Measurements from ENCODE around the gene AIRE.

The AIRE gene

DNA sequence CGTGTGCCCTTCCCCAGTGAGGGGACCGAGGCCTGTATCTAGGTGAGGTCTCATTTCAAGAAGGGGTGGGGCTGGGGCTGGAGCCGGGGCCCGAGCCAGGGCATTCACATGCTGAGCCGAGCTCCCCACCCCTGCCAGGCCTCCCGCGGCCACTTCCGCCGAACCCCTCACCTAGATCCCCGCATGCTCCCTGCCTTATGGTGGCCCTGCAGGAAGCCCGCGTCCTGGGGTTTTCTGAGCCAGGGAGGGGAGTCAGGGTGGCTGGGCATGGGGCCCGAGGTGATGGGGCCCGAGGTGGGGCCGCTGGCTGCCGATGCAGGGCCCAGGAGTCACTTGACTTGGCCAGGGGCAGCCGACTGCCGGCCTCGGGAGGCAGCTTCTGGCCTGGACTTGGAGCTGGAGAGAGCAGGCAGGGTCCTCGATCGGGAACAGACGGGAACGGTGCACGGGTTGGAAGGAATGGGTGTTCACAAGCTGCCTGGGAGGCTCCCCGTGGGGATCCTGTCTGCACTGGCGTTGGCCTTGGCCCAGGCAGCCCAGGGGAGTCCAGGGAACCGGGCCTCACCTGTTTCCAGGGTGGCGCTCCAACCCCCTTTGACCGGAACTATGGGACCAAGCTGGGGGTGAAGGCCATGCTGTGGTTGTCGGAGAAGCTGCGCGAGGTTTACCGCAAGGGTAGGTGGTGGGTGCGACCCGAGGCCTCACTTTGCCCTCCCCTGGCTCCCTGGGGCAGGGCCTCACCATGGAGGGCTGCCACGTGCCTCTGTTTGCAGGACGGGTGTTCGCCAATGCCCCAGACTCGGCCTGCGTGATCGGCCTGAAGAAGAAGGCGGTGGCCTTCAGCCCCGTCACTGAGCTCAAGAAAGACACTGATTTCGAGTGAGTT lies 40.0 kb downstream of the AIRE start:
- no peak for DNase-seq

DNA sequence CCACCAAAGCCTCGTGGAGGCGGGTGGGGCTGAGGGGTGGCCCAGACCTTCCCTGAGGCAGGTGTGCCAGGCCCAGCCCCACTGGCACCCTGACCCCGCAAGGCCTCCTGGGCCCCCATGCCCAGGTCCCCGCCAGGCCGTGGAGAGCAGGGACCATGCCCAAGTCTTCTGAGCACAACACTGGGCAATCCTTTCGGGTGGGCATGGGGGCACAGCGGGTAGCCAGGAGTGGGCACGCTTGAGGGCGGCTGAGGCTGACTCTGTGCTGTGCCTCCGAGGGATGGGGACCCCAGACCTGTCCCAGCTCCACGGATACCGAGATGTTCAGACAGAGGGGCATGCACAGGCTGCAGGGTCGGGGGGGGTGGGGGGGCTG lies 40.6 kb downstream of the AIRE start:
- DNase-seq, result no peak

DNA sequence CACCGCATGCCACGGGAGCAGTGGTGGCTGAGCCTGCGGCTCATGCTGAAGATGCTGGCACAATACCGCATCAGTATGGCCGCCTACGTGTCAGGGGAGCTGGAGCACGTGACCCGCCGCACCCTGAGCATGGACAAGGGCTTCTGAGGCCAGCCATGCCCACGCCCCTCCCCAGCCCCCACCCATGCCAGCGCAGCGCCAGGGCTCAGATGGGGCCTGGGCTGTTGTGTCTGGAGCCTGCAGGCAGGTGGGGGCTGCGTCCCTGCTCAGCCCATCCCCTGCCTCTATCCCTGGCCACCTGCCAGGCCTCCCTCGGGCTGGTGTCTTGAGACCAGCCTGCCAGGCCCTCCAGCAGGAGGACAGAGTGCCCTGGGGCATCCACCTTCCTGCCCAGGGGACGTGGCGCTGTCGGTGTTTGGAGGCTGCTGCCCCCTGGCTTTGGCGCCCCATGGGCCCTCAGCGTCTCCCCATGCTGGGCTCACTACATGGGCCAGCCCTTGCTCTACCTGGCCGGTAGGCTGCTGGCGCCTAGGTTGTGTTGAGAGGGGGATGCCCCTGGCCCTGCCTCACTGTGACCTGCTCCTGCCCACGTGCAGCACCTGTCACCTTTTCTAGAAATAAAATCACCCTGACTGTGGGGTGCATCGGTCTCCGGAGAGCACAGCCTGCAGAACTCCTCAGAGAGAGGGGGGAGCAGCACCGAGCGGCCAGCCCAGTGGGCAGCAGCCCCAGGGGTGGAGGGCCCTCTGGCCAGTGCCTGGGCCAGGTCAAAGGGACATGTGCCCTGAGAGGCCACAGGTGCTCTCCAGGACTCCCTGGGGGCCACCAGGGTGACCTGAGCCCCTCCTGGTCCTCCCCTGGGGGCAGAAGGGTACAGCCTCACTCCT lies 41.3 kb downstream of the AIRE start:
- DNase-seq, result no peak

DNA sequence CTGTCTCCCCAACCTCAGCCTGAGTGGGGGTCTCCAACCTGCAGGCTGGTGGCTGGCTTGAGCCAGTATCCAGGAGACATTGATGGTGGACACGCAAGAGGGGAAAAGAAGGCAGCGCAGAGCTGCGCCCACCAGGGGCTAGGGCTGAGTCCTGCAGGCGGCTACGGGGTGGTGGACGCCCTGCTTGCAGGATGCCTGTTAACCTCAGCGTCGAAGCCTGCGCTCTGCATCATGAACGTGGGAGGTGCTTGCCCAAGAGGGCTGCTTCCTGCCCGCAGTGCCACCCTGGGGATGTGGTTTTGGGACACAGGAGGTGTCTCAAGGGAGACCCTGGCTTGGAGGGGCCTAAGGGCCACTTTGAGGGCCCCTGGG lies 41.9 kb downstream of the AIRE start:
- no peak for DNase-seq

DNA sequence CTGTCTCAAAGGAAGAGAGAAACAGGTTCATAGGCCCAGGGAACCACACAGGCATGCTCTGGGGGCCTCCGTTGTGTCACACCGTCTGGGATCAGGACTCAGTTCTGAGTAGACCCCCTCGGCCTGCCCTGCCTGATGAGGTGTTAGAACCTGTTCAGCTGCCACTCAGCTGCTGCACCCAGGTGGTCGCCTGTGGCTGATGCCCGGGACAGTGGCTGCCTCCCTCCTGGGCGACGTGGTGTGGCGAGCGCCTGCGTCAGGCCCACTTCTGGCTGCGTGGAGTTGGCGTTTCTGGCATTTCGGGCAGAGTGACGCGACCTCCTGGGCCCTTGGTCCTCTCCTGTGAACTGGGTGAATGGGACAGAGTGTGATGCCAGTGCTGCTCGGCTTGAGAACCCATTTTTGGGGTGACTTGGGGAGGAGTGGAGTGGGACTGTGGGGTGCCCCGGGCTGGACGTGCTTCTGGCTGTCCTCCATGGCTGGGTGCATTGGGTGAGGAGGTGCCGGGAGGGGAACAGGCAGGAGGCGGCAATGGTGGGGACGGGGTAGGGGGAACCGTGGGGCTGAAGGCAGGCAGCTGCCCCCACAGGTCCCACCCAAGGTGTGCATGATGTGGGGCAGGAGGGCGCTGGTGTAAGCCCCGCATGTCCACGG lies 42.7 kb downstream of the AIRE start:
- DNase-seq, result no peak

DNA sequence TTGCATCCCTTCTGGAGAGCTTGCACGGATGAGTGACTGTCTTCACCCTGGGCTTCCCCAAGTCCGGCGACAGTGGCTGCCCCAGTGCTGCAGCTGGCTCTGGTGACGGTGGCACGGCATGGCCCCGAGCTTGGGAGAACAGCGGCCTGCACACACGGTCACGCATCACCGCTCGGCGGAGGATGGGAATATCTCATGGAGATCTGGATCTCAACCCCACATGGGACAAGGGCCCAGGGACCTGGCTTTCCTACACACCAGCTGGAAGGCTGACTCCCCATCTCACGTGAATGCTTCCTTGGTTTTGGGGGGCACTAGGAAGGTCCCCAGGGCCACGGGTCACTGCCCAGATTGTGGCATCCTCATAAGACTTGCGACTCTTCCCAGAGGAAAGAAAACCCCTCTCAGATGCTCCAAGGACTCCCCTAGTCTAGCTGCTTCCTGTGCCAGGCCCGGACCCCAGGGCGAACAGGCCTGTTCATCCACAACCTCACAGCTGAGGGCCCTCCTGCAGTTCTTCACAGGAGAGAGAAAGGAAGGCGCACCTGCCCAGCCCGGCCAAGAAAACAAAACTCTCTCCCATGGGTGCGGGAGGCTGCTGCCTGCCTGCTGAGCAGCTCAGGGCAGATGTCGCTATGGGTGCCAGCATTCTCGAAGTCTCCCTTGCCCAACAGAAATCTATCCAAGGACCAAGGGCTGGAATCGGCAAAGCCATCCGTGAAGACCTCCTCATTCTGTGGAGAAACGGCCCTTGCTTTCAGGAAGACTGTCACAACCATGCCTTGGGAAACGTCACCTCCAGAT lies 43.6 kb downstream of the AIRE start:
- no peak for DNase-seq

DNA sequence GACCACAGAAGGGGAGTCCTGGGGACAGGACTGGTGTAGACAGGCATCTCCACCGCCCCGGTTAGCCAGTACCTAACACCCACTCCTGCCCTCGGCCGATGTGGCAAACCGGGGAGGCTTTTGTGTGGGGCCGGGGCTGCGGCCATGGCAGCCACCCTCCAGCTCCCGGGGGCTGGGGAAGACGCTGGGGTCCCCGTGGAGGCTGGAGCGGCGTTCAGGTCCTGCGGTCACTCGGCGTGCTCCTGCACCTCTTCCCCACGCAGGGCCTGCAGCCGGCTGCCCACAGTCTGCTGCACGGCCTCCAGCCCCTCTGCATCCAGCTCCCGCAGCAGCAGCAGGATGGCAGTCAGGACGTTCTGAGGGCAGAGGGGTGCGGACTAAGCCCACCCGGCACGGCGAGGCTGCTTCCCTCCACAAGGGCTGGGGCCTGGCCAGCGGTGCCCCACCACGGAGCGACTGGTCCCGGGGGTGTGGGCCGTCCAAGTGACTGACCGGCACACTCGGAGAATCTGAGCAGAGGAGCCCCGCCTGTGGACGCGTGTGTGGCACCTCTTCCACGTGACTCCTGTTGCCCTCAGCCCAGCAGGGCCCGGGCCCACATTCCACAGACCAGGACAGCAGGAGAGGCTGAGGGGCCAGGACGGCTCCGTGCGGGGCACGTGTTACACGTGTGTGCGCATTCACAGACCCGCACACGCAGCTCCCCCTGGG lies 44.5 kb downstream of the AIRE start:
- no peak for DNase-seq

DNA sequence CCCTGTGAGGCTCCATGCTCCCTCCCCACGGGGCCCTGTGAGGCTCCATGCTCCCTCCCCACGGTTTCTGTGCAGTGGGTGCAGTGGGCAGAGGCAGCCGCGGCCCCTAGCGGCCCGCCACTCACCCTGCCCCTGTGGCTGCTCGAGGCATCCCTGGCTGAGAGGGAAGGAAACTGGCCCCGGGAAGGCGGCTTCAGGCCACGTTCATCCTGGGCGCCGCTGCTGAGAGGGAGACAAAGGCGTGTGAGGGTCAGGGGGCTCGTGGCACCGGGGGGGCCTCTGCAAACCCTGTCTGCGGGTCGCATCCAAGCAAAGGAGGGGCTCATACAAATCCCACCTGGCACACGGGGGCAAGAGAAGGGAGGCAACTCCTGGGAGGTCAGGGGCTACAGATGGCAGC lies 45.0 kb downstream of the AIRE start:
- DNase-seq, result no peak

DNA sequence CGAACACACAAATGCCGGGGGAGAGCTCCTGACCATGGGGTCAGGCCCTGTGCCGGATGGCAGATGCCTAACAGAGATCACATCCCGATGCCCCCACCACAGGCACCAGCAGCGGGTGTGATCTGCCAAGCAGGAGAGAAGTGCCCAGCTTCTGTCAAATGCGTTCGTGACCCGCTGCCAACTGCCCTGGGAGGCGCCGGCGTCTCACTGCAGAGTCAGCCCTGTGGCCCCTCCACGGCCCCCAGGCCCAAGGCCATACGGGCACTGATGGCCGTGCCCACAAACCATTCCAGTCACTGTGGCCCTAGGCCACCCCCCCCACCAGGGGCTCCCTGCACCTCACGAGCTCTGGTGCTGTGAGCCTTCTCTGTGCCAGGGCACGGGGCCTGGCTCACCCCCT lies 45.5 kb downstream of the AIRE start:
- DNase-seq, result no peak

DNA sequence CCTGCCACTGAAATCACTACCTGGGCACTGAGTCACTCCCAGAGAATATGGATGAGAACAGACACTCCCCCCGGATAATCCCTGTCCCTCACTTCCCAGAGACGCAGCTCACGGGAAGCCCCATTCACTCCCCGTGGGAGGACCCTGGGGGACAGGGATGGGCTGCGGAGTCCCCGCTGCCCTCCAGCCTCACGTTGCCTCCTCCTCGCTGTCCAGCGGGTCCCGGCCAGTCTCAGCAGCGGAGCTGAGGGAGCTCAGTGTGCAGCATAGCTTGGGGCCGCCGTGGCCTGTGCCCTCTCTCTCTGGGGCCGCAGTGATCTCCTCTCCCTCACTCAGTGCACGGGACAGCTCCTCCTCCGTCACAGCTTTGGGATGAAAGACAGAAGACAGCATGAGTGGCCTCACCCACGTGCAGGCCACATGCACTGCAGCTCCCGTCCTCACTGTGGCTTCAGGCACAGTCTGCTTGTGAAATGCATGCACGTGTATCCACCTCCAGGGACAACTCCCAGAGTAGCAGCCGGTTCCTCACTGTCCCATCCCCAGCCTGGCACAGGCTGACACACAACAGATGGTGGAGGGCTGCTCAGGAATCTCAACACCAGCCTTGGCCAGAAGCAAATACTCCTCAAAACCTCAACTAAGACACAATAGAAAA lies 46.1 kb downstream of the AIRE start:
- DNase-seq, result no peak

DNA sequence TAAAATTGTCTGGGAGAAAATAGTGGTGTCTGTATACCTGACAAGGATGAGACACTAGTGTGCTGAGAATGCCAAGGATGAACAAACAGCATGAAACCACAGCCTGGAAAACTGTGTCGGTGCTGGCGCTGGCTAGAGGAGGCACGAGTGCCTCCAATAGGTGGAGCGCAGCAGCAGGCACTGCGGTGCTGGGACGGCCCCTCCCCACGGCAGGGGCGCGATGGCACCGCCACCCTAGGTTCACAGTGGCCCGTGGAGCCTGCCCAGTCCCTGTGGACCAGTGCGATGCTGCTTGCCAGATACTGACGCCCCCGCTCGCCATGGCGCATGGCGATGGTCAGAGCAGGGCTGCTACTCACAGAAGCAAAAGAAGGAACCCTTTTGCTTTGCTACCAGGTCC lies 46.7 kb downstream of the AIRE start:
- no peak for DNase-seq

DNA sequence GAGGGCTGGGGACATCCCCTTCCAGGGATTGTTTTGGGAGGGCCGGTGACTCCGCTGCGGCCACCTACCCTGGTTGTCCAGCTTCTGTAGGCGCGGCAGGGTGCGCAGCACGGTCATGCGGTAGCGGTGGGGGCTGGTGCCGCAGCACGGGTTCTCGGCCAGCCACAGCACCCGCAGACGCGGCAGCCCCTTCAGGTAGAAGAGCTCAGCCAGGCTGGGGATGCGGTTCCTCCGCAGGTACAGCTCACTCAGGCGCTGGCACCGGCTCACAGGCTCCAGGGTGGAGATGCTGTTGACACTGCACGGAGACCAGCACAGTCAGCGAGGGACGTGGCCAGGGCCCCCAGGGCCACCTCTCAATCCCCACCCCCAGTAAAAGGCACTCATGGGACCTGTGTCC lies 47.3 kb downstream of the AIRE start:
- no peak for DNase-seq

DNA sequence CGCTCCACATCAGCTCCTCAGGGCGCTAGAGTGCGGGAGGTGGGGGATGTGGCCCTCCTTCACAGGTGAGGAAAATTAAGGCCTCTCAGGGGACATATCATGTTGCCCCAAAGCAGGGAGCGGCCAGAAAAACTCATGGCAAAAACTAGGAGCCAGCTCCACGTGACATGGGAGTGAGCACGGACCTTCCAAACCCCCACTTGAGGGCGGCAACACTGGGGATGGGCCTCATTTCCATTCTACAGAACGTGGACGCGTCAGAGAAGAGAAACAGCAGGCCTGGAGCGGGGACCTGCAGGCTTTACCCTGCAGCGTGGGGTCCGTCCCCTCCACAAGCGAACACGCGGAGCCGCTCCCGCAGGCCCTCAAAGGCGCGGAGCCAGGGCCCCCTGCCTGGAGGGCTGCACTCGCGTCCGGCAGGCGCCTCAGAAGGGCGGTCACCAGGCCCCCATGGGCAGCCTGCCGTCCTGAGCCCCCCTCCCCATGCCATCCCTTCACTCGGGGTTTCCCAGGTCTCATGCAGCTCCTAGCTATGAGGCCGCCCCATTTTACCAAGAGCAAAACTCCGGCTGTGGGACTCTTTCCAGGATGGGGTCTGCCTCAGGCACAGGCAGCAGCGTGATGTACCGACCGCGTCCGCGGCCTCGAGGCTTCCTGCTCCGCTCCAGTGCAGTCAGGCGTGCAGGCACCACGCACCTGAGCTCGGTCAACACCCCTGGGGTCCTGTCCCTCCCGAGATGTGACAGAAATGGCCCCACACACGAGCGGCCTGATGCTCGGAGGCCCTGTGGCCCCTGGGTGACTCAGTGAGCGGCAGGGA lies 48.0 kb downstream of the AIRE start:
- DNase-seq, result no peak

DNA sequence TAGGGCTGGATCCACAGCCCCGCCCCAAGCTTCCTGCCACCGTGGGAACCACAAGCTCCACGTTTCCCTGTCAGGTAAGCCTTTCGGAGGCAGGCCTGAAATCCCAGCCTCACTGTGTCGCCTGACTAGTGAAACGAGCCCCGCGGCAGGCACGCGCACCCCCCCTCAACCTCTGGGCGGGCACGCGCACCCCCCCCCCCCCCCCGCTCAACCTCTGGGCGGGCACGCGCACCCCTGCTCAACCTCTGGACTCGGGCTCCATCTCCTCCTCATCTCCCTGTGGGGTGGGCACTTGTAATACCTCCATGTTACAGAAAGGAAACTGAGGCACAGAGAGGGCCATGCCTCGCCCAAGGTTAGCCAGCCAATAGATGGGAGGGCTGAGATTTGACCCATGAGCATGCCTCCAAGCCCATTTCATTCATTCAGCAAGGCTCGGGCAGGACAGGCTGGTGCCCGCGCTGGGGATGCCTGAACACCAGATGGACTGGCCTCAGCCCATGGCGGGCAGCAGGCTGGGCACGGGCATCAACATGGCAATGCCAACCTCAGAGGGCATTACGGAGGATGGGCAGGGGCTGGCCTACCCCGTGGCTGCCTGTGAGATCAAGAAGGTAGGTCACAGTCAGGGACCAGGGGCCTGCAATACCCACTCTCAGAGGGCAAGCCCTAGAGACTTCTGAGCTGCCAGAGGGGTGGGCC lies 48.8 kb downstream of the AIRE start:
- DNase-seq, result no peak

DNA sequence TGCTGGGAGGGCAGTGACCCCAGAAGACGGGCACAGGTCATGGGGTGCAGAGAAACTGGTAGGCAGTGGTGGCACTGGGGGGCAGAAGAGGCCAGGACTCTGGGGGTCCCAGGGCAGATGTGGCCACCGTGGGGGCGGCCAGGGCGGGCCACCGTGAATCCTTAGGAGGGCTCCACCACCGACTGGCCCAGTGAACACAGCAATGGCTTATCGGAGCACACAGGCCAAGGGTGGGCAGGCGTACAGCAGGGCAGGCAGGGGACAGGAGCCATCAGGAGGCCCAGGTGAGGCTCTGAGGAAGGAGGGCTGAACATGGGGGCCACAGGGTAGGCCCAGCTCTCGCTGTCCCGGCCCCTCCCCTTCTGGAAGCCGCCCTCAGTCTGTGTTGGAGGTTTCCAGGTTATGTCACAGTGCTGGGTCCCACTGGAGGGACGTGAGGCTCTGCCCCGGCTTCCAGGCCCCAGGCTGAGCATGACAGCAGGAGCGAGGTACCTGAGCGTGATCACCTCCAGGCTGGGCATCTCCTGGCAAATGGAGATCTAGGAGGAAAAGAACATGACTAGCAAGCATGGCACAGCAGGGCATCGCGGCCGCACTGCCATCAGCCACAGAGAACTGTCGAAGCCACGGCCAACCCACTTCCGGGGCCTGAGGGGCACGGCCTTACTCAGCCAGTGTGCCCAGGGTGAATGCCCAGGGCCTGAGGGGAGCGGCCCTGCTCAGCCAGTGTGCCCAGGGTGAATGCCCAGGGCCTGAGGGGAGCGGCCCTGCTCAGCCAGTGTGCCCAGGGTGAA lies 49.8 kb downstream of the AIRE start:
- no peak for DNase-seq

DNA sequence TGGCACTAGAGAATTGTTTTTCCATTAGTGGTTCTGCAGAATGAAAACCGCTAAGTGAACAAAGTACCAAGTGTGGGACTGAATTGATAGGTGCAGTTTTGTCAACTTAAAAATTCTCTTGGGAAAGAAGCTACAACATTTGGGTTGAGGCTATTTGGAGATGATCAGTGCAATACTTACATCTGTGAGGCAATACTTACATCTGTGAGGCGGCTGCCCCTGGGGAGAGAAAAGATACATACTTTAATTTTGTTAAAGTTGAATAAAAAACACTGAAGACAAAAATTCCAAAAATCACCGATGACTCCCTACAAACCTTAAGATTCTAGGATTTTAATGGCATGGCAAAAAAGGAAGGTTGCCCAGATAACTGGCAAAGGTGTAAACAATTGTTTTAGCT lies 51.8 kb downstream of the AIRE start:
- no peak for DNase-seq

DNA sequence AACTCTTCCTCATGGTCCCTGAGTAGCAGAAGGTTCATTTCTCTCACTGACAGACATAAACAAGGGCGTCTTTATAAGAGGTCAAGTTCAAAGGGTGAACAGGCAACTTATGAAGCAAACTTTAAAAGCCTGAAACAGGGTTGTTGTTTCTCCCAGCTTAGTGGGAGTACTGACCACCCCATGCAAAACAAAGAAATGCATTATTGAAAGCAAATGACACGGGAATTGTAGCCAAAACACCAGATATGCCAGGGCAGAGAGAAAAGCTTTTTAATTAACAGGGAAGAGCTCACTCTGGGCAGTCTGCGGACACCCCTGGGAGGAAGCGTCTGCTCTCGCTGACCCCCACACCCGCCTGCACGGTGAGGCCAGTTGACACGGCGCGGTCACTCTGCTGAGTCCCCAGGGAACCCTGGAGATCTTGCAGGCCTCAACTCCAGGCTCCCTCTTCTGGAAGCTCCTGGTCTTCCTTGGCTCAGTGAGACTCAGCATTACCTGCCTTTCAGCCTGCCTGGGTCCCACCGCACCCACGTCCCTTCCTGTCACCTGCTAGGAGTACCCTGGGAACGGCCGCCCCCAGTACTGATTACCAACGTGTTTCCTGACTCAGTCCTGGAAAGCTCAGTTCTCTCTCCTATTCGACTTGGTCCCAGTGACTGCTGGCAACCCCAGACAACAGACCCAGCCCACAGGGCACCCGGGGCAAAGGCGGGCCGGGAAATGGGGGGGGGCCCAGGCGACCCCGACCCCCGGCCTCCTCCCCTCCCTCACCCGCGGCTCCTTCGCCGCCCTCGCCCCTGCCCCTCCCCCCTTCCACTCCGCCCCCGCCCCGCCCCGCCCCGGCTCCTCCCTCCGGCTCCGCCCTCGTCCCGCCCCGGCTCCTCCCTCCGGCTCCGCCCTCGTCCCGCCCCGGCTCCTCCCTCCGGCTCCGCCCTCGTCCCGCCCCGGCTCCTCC lies 52.5 kb downstream of the AIRE start:
- no peak for DNase-seq

Data from CD4-positive, alpha-beta T cell treated with Interferon gamma for 1 hour (primary cell).